Hepatocyte (in vitro differentiated cells): Measurements from ENCODE around the gene SKIC2.
"Not testable (repeated sequence)": the region's sequence is repeated elsewhere in the genome, so short reads cannot be mapped to it uniquely, and the experiment has no call there.

Source experiments
- EZH2 ChIP-seq: fragments of 200-600 bp; sonication (generic); IDR thresholded peaks from 2 replicates; pipeline ENCODE4 v1.6.1; 2016; ENCODE audit warnings: antibody characterized with exemption, mild to moderate bottlenecking, borderline replicate concordance
- TF ChIP-seq, protein P1 (sequence below): fragments of 200-600 bp; sonication (generic); IDR thresholded peaks from 2 replicates; pipeline ENCODE4 v1.5.1; 2016; ENCODE audit warnings: antibody characterized with exemption, mild to moderate bottlenecking; ENCODE audit not compliant: poor library complexity

DNA sequence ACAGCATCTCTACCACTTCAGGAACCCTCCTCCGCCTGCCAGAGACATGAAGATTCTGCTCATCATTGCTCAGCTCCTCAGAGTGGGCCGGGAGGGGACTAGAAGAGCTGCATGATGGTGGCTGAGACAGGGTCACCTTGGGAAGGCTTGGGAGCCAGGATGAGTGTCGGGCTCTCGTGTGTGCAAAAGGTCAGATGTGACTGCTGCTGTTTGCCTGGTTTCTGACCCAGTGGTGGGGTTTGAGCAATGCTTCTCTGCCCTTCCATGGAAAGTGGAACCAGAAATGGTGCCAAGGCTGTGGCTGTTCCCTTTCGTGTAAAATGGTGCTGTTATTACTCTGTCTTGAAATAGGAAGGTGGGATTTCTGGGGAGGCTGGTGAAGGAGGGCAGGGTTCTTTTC is 54.8 kb downstream of the SKIC2 start:
- TF ChIP-seq, protein P1, sequence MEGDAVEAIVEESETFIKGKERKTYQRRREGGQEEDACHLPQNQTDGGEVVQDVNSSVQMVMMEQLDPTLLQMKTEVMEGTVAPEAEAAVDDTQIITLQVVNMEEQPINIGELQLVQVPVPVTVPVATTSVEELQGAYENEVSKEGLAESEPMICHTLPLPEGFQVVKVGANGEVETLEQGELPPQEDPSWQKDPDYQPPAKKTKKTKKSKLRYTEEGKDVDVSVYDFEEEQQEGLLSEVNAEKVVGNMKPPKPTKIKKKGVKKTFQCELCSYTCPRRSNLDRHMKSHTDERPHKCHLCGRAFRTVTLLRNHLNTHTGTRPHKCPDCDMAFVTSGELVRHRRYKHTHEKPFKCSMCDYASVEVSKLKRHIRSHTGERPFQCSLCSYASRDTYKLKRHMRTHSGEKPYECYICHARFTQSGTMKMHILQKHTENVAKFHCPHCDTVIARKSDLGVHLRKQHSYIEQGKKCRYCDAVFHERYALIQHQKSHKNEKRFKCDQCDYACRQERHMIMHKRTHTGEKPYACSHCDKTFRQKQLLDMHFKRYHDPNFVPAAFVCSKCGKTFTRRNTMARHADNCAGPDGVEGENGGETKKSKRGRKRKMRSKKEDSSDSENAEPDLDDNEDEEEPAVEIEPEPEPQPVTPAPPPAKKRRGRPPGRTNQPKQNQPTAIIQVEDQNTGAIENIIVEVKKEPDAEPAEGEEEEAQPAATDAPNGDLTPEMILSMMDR: not testable (repeated sequence)
- not testable (repeated sequence) for TF ChIP-seq EZH2
